Measurements from ENCODE around the gene COL12A1. TPM values are rescaled to one million over a fixed set of nuclear protein-coding genes. Genes with fewer than 3 reads are reported as not detected.

The COL12A1 gene
- total and polyA plus RNA-seq, 9 of the 15 experiments (the other 6 are each of a cell fraction or from before 2014, with no cell fraction given) = 0.11 TPM; not detected in 8

DNA sequence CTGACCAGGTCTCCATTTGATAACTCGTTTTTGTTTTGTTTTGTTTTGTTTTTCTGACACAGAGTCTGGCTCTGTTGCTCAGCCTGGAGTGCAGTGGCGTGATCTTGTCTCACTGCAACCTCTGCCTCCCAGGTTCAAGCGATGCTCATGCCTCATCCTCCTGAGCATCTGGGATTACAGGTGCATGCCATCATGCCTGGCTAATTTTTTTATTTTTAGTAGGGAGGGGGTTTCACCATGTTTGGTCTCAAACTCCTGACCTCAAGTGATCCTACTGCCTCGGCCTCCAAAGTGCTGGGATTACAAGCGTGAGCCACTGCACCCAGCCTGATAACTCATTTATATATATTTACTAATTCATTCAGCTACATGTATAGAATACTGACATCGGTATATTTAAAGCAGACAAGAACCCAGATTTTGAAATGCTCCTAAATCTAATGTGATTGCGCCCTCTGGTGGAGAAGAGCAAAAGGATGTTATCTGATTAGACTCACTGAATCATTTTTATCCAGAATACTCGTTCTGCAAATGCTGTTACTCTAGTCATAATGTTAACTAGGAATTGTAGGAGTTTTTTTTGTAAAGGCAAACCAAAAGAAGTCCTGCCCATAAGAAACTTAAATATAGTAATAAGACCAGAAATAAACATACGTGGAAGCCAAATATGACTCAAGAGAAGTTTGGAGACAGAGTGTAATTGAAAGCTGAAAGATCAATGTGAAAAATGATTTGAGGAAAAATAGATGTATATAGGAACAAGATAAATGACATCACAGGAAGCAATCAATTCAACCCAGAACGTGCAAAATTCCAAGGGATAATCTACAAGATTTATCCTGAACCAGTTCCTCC, 5.3 kb upstream of the COL12A1 start (continued):
- TF ChIP-seq, protein P1, sequence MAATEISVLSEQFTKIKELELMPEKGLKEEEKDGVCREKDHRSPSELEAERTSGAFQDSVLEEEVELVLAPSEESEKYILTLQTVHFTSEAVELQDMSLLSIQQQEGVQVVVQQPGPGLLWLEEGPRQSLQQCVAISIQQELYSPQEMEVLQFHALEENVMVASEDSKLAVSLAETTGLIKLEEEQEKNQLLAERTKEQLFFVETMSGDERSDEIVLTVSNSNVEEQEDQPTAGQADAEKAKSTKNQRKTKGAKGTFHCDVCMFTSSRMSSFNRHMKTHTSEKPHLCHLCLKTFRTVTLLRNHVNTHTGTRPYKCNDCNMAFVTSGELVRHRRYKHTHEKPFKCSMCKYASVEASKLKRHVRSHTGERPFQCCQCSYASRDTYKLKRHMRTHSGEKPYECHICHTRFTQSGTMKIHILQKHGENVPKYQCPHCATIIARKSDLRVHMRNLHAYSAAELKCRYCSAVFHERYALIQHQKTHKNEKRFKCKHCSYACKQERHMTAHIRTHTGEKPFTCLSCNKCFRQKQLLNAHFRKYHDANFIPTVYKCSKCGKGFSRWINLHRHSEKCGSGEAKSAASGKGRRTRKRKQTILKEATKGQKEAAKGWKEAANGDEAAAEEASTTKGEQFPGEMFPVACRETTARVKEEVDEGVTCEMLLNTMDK (IDR thresholded peaks at IDR 0.05; ENCODE audit: borderline replicate concordance, insufficient read depth, low read depth, low read length, poor library complexity, severe bottlenecking) = no peak
- TF ChIP-seq CXXC5 (CRISPR knock-in tag; IDR thresholded peaks at IDR 0.05) (no peak), SRSF7 (optimal IDR thresholded peaks at IDR 0.05; ENCODE audit: low read depth, low read length) (no peak), FOSL1 (tag; conservative IDR thresholded peaks at IDR 0.05) (no peak), POLR2AphosphoS5 (IDR thresholded peaks at IDR 0.05; ENCODE audit: control insufficient read depth, insufficient read depth, low read depth, low read length) (no peak), HDAC6 (IDR thresholded peaks at IDR 0.05; ENCODE audit: low read depth, low read length) (no peak), NFIX (CRISPR knock-in tag; IDR thresholded peaks at IDR 0.05; ENCODE audit: low read depth) (no peak), RBM25 (IDR thresholded peaks at IDR 0.05; ENCODE audit: low read depth, low read length, severe bottlenecking) (no peak), RBM17 (IDR thresholded peaks at IDR 0.05; ENCODE audit: borderline replicate concordance, low read depth, low read length) (no peak), BHLHE40 (IDR thresholded peaks at IDR 0.05; ENCODE audit: low read length) (no peak), RBM15 (IDR thresholded peaks at IDR 0.05; ENCODE audit: insufficient read depth, low read length) (no peak), ZNF384 (IDR thresholded peaks at IDR 0.05; ENCODE audit: low read depth, low read length) (no peak), NCOA1 (IDR thresholded peaks at IDR 0.05; ENCODE audit: low read depth) (no peak), PHB2 (IDR thresholded peaks at IDR 0.05; ENCODE audit: low read depth) (no peak)
- TF ChIP-seq, protein P2, sequence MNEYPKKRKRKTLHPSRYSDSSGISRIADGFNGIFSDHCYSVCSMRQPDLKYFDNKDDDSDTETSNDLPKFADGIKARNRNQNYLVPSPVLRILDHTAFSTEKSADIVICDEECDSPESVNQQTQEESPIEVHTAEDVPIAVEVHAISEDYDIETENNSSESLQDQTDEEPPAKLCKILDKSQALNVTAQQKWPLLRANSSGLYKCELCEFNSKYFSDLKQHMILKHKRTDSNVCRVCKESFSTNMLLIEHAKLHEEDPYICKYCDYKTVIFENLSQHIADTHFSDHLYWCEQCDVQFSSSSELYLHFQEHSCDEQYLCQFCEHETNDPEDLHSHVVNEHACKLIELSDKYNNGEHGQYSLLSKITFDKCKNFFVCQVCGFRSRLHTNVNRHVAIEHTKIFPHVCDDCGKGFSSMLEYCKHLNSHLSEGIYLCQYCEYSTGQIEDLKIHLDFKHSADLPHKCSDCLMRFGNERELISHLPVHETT (CRISPR knock-in tag; conservative IDR thresholded peaks at IDR 0.05 in 1 of 2, IDR thresholded peaks at IDR 0.05 in 1 of 2) = no peak
- TF ChIP-seq, protein P3, sequence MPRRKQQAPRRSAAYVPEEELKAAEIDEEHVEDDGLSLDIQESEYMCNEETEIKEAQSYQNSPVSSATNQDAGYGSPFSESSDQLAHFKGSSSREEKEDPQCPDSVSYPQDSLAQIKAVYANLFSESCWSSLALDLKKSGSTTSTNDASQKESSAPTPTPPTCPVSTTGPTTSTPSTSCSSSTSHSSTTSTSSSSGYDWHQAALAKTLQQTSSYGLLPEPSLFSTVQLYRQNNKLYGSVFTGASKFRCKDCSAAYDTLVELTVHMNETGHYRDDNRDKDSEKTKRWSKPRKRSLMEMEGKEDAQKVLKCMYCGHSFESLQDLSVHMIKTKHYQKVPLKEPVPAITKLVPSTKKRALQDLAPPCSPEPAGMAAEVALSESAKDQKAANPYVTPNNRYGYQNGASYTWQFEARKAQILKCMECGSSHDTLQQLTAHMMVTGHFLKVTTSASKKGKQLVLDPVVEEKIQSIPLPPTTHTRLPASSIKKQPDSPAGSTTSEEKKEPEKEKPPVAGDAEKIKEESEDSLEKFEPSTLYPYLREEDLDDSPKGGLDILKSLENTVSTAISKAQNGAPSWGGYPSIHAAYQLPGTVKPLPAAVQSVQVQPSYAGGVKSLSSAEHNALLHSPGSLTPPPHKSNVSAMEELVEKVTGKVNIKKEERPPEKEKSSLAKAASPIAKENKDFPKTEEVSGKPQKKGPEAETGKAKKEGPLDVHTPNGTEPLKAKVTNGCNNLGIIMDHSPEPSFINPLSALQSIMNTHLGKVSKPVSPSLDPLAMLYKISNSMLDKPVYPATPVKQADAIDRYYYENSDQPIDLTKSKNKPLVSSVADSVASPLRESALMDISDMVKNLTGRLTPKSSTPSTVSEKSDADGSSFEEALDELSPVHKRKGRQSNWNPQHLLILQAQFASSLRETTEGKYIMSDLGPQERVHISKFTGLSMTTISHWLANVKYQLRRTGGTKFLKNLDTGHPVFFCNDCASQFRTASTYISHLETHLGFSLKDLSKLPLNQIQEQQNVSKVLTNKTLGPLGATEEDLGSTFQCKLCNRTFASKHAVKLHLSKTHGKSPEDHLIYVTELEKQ (CRISPR knock-in tag; IDR thresholded peaks at IDR 0.05) = no peak
- TF ChIP-seq, protein P4, sequence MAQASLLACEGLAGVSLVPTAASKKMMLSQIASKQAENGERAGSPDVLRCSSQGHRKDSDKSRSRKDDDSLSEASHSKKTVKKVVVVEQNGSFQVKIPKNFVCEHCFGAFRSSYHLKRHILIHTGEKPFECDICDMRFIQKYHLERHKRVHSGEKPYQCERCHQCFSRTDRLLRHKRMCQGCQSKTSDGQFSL (CRISPR knock-in tag; IDR thresholded peaks at IDR 0.05) = no peak
- TF ChIP-seq, protein P4 (tag; IDR thresholded peaks at IDR 0.05) = no peak

All from K562 (cell line).